K562 treated with DMSO at 1 percent for 24 hours (cell line): ENCODE measurements around the gene RIMBP3B. TPM values are rescaled to one million over a fixed set of nuclear protein-coding genes. Genes with fewer than 3 reads are reported as not detected.

Experiments used
- total RNA-seq: library from RNA; unstranded; fragments of 300-600 nt; gene quantifications from 2 replicates; pipeline ENCODE4 v1.2.3, GENCODE V29; 2022; ENCODE audit warnings: low read depth; ENCODE audit not compliant: insufficient read depth

Gene RIMBP3B
- 1.5 and 1.6 TPM in 2 replicates for total RNA-seq

GRCh38 chr22:21383701-21384467, at the start of gene RIMBP3B:
TSS of gene RIMBP3B (plus strand) at chr22:21383751. CDS start at chr22:21383859, 108 bp downstream.

GRCh38 chr22:21417227-21417746, 33.7 kb downstream of the RIMBP3B start, which contains the start of gene HIC2:
TSS of gene HIC2 (plus strand) at chr22:21417371. CDS start at chr22:21442832, 25,461 bp downstream.

Other genes with a start within 250 kb of the RIMBP3B start
- gene HIC2, start 33.6 kb downstream of the RIMBP3B start, total RNA-seq, result 51.1 and 51.2 TPM in 2 replicates
- gene TMEM191C, start 83.6 kb downstream of the RIMBP3B start, total RNA-seq, result 30.5 and 31.5 TPM in 2 replicates
- gene RIMBP3C, start 167.7 kb downstream of the RIMBP3B start, total RNA-seq, result 1.4 TPM in 2 replicates
- gene UBE2L3, start 184.0 kb downstream of the RIMBP3B start, total RNA-seq, result 200 and 225 TPM in 2 replicates
- gene YDJC, start 246.3 kb downstream of the RIMBP3B start, total RNA-seq, result 545 and 654 TPM in 2 replicates
- 4.5 and 7.2 TPM in 2 replicates for gene CCDC116, start 249.0 kb downstream of the RIMBP3B start, total RNA-seq